SU-DHL-6 (cell line): ENCODE measurements around the gene MOCS1.

ENCODE experiments used
- H2AFZ ChIP-seq: fragments of 200-600 bp; sonication (generic); 2 replicates; pipeline ENCODE4 v1.6.1; 2014; ENCODE audit warnings: low read depth, mild to moderate bottlenecking, moderate library complexity, mixed read lengths, antibody characterized with exemption, low read length; ENCODE audit not compliant: severe bottlenecking
- H3F3A ChIP-seq: fragments of 200-600 bp; shearing (Covaris generic); 2 replicates; pipeline ENCODE4 v1.6.0; 2016; ENCODE audit warnings: antibody characterized with exemption, mild to moderate bottlenecking; ENCODE audit not compliant: insufficient read depth
- H3K27ac ChIP-seq: fragments of 200-600 bp; sonication (generic); 2 replicates; pipeline ENCODE4 v1.5.1; 2016; ENCODE audit warnings: low read depth, mild to moderate bottlenecking, low read length, moderate library complexity, mixed read lengths
- H3K27me3 ChIP-seq: fragments of 200-600 bp; sonication (generic), shearing (Covaris generic); 2 replicates; pipeline ENCODE4 v1.6.0; 2014; ENCODE audit warnings: mild to moderate bottlenecking, low read length
- H3K36me3 ChIP-seq: fragments of 200-600 bp; sonication (generic); 2 replicates; pipeline ENCODE4 v1.6.1; 2014; ENCODE audit warnings: mild to moderate bottlenecking, low read length, mixed read lengths
- H3K4me2 ChIP-seq: fragments of 300-600, 200-600 bp; shearing (Covaris generic), sonication (generic); 2 replicates; pipeline ENCODE4 v1.6.0; 2014; ENCODE audit warnings: low read length, low read depth, mild to moderate bottlenecking; ENCODE audit not compliant: poor library complexity, severe bottlenecking
- H3K4me3 ChIP-seq: fragments of 200-600 bp; sonication (generic); 2 replicates; pipeline ENCODE4 v1.5.1; 2014; ENCODE audit warnings: antibody characterized with exemption, low read length, mild to moderate bottlenecking, mixed read lengths; ENCODE audit not compliant: insufficient read depth, poor library complexity, severe bottlenecking
- H3K79me2 ChIP-seq: fragments of 200-600 bp; sonication (generic); 2 replicates; pipeline ENCODE4 v1.6.1; 2014; ENCODE audit warnings: mild to moderate bottlenecking, low read length, moderate library complexity; ENCODE audit not compliant: insufficient read depth
- H3K9ac ChIP-seq: fragments of 200-600 bp; sonication (generic); 2 replicates; pipeline ENCODE4 v1.7.0; 2014; ENCODE audit warnings: mild to moderate bottlenecking, low read length
- H3K9me2 ChIP-seq: fragments of 200-600 bp; sonication (generic); replicated peaks from 2 replicates; pipeline ENCODE4 v1.6.1; 2014; ENCODE audit warnings: low read length; ENCODE audit not compliant: insufficient read depth
- H3K9me3 ChIP-seq: fragments of 200-600 bp; sonication (generic); 2 replicates; pipeline ENCODE4 v1.6.1; 2014; ENCODE audit warnings: low read length, mixed read lengths; ENCODE audit not compliant: insufficient read depth
- H4K20me1 ChIP-seq: fragments of 200-600 bp; sonication (generic); 2 replicates; pipeline ENCODE4 v1.6.1; 2014; ENCODE audit warnings: low read depth, mild to moderate bottlenecking, antibody characterized with exemption, low read length, moderate library complexity, mixed read lengths
- CTCF ChIP-seq: fragments of 200-600 bp; sonication (generic); IDR thresholded peaks from one replicate; pipeline ENCODE4 v1.5.1; 2017; ENCODE audit warnings: antibody characterized with exemption, mild to moderate bottlenecking, low read length, moderate library complexity; ENCODE audit not compliant: insufficient read depth, poor library complexity, severe bottlenecking
- EZH2phosphoT487 ChIP-seq: fragments of 200-600 bp; sonication (generic), shearing (Covaris generic); conservative IDR thresholded peaks from 2 replicates; pipeline ENCODE4 v1.6.1; 2018; ENCODE audit warnings: mild to moderate bottlenecking, antibody characterized with exemption, low read length, moderate library complexity, mixed read lengths

Gene MOCS1

GRCh38 chr6:39906318-39906761 lies 27.9 kb downstream of the MOCS1 start:
- H3K9me2 ChIP-seq: no peaks in the 10 kb centered on the region
- H3K4me3 ChIP-seq: no peak overlapping the region
- H2AFZ ChIP-seq: no peak overlapping the region
- H4K20me1 ChIP-seq: no peaks in the 10 kb centered on the region
- H3K79me2 ChIP-seq: no peaks in the 10 kb centered on the region
- H3K9me3 ChIP-seq: no peaks in the 10 kb centered on the region
- no peaks in the 10 kb centered on the region for H3F3A ChIP-seq
- TF ChIP-seq EZH2phosphoT487: no peak
- no peak overlapping the region for H3K27ac ChIP-seq
- H3K27me3 ChIP-seq: no peaks in the 10 kb centered on the region
- no peak overlapping the region for H3K4me2 ChIP-seq
- no peaks in the 10 kb centered on the region for H3K36me3 ChIP-seq
- H3K9ac ChIP-seq: no peak overlapping the region

GRCh38 chr6:39905640-39905975 lies 28.7 kb downstream of the MOCS1 start:
- H3K4me3 ChIP-seq: no peak overlapping the region
- no peaks in the 10 kb centered on the region for H3K36me3 ChIP-seq
- H3K9me3 ChIP-seq: no peaks in the 10 kb centered on the region
- TF ChIP-seq CTCF (no peak), EZH2phosphoT487 (no peak)
- H3K4me2 ChIP-seq: no peak overlapping the region
- no peak overlapping the region for H3K9ac ChIP-seq
- no peak overlapping the region for H2AFZ ChIP-seq
- no peaks in the 10 kb centered on the region for H3K27me3 ChIP-seq
- H3F3A ChIP-seq: no peaks in the 10 kb centered on the region
- H3K9me2 ChIP-seq: no peaks in the 10 kb centered on the region
- H3K79me2 ChIP-seq: no peaks in the 10 kb centered on the region
- no peaks in the 10 kb centered on the region for H4K20me1 ChIP-seq
- H3K27ac ChIP-seq: no peak overlapping the region

- no peaks in the 10 kb centered on the region for H3K27me3 ChIP-seq
- H3K9ac ChIP-seq: no peak overlapping the region
- H3K9me3 ChIP-seq: no peaks in the 10 kb centered on the region
- no peak for TF ChIP-seq CTCF
- H3K27ac ChIP-seq: no peak overlapping the region
- H3K79me2 ChIP-seq: no peaks in the 10 kb centered on the region
- H4K20me1 ChIP-seq: no peaks in the 10 kb centered on the region
- H3K4me3 ChIP-seq: no peak overlapping the region
- H3K9me2 ChIP-seq: no peaks in the 10 kb centered on the region
- no peak overlapping the region for H2AFZ ChIP-seq
- H3K36me3 ChIP-seq: no peaks in the 10 kb centered on the region
- no peaks in the 10 kb centered on the region for H3F3A ChIP-seq
- H3K4me2 ChIP-seq: no peak overlapping the region
These were observed 29.2 kb downstream of the MOCS1 start for GRCh38 chr6:39904946-39905639.

- Histone ChIP-seq H3F3A (no peaks in the 10 kb centered on the region), H3K27me3 (no peaks in the 10 kb centered on the region), H3K79me2 (no peaks in the 10 kb centered on the region), H3K27ac (no peak overlapping the region), H3K4me2 (no peak overlapping the region), H3K9ac (no peak overlapping the region), H3K36me3 (no peaks in the 10 kb centered on the region), H3K9me3 (no peaks in the 10 kb centered on the region), H2AFZ (no peak overlapping the region), H4K20me1 (no peaks in the 10 kb centered on the region), H3K9me2 (no peaks in the 10 kb centered on the region), H3K4me3 (no peak overlapping the region)
- TF ChIP-seq CTCF (no peak), EZH2phosphoT487 (no peak)
These were observed 30.6 kb downstream of the MOCS1 start for GRCh38 chr6:39903656-39904055.
